ENCODE measurements around the gene CUL9.

CUL9 gene

DNA sequence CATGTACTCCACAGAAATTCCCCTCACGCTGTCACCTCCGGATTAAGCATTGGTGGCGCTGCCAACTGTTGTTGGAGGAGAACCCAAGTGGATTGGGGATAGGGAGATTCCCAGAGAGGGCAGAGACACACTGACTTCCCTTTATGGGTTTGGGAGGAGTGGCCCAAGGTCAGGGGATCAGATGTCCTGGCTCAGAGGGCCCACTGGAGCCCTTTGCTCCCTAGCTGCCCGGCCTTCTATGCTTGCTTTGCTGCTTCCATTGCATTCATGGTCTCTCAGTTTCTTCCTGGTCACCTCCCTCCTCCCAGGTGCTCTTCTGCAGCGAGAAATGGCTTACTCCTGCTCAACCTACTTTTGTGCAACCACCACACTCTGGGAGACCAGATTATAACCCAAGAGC is 14.3 kb downstream of the CUL9 start:
- no peak for DNase-seq (ENCODE audit: low read depth in 3 of 3)

DNA sequence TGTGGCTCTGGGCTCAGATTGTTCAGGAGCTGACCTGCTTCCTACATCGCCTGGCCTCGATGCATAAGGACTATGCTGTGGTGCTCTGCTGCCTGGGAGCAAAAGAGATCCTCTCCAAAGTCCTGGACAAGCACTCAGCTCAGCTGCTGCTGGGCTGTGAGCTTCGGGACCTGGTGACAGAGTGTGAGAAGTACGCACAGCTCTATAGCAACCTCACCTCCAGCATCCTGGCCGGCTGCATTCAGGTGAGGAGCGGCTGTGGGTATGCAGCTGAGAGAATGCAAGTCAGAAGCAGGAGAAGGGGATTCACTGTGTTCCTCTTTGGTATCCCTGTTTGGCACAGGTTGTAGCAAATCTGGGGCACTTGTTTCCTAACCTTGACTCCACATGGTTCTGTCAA is 17.9 kb downstream of the CUL9 start:
- DNase-seq (ENCODE audit: low read depth in 3 of 3) = no peak

DNA sequence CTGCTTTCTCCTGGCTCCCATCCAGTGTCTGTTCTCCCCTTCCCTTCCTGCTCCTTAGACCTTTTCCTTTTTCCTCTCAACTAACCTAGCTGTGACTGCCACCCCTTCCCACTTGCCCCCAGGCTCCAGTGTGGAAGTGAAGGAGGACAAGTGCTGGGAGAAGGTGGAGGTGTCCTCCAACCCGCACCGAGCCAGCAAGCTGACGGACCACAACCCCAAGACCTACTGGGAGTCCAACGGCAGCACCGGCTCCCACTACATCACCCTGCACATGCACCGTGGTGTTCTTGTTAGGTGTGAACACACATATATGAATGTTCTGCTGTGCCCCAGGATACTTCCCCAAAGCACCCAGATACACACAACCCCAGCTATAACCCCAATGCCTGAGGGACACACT is 18.5 kb downstream of the CUL9 start:
- DNase-seq (ENCODE audit: low read depth in 3 of 3) = no peak

DNA sequence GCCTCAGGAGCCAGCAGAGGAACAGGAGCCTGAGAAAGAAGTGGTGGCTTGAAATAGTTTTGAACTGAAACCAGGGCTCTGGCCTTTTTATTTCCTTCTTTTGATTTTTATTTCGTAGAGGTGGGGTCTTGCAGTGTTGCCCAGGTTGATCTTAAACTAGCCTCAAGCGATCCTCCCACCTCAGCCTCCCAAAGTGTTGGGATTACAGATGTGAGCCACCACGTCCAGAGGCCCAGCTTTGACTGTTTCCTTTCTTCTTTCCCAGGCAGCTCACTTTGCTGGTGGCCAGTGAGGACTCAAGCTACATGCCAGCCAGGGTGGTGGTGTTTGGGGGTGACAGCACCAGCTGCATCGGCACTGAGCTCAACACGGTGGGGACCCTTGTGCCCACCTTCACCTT is 20.5 kb downstream of the CUL9 start:
- no peak for DNase-seq (ENCODE audit: low read depth in 3 of 3)

DNA sequence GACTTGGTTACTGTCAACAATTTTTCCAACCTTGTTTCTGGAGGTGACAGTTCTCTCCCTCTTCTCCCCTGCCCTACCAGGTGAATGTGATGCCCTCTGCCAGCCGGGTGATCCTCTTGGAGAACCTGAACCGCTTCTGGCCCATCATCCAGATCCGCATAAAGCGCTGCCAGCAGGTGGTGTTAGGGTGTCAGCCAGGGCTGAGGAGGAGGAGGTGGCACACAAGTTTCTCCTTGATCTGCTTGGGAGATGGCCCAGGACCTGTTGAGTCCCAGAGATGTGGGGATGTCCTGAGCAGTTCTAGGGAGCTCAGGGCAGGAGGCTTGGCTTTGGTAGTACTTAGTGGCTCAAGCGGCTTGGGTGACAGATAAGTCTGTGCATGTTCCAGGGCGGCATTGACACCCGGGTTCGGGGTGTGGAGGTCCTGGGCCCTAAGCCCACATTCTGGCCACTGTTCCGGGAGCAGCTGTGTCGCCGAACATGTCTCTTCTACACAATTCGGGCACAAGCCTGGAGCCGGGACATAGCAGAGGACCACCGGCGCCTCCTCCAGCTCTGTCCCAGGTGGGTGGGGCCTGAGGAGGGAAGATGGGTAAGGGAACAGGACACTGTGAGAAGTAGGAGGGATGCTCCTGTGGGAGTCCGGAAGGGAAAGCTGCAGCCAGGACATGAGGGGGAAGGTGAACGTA is 21.2 kb downstream of the CUL9 start:
- DNase-seq (ENCODE audit: low read depth in 3 of 3) = no peak

DNA sequence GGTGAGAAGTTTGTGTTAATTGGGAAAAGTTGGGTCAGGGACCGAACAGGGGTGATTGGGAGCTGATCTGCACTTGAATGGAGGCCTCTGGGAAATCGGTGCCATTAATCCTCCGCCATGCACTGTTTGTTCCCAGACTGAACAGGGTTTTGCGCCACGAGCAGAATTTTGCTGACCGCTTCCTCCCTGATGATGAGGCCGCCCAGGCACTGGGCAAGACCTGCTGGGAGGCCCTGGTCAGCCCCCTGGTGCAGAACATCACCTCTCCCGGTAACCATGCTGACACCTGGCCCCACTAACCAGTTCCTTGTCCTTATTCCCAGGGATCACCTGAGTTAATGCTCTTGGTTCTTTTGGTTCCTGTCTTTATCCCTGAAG is 21.7 kb downstream of the CUL9 start:
- no peak for DNase-seq (ENCODE audit: low read depth in 3 of 3)

DNA sequence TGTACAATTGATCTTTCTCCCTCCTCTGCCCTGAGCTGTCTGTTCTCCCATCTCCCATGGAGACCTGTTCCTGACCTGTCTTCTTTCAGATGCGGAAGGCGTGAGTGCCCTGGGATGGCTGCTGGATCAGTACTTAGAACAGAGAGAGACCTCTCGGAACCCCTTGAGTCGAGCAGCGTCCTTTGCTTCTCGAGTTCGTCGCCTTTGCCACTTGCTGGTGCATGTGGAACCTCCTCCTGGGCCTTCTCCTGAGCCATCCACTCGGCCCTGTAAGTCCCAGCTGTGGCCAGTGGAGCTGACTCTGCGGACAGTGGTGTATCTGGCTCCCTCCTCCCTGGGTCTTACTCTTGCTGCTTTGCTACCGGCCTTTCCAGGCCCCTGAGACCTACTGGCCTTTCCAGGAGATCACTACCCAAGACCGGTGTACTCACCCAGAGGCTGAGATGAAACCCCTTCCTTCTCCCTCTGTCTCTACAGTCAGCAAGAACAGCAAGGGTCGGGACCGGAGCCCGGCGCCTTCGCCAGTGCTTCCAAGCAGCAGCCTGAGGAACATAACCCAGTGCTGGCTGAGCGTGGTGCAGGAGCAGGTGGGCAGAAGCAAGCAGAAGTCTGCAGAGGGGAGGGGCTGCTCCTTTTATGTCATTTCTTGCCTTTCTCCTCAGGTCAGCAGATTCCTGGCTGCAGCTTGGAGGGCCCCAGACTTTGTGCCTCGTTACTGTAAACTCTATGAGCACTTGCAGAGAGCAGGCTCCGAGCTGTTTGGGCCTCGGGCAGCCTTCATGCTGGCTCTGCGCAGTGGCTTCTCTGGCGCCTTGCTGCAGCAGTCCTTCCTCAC is 22.5 kb downstream of the CUL9 start:
- no peak for DNase-seq (ENCODE audit: low read depth in 3 of 3)

DNA sequence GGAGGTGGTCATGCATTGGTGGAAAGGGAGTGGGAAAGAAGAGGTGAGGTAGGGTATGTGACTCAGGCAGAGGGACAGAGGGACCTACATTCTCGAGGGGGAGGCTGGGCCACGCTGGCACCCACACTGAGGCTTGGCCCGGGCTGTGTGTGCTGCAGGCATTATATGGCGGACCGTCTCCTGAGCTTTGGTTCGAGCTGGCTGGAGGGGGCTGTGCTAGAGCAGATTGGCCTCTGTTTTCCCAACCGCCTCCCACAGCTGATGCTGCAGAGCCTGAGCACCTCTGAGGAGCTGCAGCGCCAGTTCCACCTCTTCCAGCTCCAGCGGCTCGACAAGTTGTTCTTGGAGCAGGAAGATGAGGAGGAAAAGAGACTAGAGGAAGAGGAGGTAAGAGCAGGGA is 23.9 kb downstream of the CUL9 start:
- no peak for DNase-seq (ENCODE audit: low read depth in 3 of 3)

DNA sequence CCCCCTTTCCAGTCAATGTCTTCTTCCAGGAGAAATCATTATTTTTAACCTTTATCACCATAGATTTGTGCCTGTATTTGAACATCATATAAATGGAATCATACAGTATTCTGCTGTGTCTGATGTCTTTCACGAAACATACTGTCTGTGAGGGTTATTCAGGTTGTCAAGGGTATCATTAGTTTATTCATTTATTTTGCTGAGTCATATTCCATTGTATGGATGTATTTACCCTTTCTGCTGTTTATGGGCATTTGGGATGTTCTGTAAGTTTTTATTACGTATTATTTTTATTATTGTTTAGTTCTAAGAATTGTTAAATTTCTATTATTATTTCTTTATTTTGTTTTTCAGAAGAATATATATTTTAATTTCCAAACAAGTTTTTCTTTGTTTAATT is 25.3 kb downstream of the CUL9 start:
- DNase-seq (ENCODE audit: low read depth in 3 of 3) = no peak

DNA sequence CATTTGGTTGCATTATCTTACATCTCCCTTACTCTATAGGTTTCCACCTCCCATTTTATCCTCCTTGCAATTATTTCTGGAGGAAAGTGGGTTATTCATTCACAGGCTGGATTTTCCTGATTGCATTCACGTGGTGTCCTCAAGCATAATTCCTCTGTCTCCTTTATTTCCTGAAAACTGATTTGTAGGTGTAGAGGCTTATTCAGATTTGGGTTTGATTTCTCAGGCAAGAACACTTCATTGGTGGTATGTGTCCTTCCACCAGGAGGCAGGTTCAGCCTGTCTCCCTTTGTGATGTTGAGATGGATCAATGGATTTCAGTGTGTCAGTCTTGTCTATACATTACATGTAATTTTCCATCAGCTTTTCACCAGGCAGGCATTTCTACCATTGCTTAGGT is 30.0 kb downstream of the CUL9 start:
- DNase-seq (ENCODE audit: low read depth in 3 of 3) = no peak

DNA sequence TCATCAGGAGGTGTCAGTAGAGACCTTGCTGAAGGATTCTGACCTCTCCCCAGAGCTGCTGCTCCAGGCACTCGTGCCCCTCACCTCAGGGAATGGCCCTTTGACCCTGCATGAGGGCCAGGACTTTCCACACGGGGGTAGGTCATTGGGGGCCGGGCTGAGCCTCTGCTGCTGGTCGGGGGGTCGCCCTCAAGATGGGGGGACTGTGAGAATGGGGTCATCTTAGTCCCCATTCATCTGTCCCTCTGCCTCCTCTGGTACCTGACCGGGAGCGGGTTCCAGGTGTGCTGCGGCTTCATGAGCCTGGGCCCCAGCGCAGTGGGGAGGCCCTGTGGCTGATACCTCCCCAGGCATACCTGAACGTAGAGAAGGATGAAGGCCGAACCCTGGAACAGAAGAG is 31.4 kb downstream of the CUL9 start:
- DNase-seq (ENCODE audit: low read depth in 3 of 3) = no peak

DNA sequence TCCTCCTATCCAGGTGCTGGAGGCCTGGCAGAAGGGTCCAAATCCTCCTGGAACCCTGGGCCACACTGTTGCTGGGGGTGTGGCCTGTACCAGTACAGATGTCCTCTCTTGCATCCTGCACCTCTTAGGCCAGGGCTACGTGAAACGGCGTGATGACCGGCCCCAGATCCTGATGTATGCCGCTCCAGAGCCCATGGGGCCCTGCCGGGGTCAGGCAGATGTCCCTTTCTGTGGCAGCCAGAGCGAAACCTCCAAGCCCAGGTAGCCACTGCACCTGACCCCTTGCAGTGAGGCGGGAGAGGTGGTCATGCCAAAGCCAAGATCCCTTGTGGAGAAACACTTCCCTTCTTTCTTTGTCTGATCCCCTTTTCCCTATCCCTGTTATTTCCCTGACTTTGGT is 33.1 kb downstream of the CUL9 start:
- no peak for DNase-seq (ENCODE audit: low read depth in 3 of 3)

DNA sequence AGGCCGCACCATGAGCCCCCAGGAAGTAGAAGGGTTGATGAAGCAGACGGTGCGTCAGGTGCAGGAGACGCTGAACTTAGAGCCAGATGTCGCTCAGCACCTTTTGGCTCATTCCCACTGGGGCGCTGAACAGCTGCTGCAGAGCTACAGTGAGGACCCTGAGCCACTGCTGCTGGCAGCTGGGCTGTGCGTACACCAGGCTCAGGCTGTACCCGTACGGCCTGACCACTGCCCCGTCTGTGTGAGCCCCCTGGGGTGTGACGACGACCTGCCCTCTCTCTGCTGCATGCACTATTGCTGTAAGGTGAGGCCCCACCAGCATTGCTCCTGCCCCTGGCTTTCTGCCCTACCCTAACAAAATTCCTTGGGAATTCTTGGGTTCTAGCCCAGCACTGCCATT is 34.2 kb downstream of the CUL9 start:
- DNase-seq (ENCODE audit: low read depth in 3 of 3) = no peak

DNA sequence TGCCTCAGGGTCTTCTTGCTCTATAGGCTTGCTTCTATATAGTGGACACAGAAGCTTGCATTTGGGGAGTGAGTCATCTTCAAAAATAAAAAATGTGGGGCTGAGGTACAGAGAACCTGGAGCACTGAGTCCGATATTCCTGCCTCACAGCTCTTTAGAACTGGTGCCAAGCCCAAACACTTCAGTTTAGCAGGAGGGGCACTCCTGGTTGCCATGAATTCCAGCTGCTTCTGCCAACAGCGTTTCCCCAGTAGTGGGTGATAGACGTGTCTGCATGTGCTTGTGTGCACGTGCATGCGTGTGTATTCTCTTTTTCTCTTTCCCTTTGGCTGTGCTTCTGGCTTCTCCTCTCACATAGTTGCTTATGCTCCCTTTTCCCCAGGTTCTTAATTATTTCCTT is 35.4 kb downstream of the CUL9 start:
- DNase-seq (ENCODE audit: low read depth in 3 of 3) = no peak

DNA sequence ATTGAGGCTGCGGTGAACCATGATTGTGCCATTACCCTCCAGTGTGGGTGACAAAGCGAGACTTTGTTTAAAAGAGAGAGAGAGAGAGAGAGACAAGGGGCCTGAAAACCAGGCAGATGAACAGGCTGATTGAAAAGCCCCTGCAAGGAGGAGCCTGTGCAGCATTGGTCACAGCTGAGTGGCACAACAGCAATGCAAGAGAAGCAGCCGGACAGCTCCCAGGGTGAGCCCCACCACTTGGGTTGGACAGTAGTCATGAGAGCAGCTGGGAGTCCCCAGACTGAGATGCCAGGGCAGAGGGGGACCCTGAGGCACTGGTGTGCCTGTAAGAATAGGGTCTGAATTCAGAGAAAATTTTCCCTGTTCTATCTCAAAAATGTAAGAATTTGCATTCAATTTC is 37.1 kb downstream of the CUL9 start:
- no peak for DNase-seq (ENCODE audit: low read depth in 3 of 3)

DNA sequence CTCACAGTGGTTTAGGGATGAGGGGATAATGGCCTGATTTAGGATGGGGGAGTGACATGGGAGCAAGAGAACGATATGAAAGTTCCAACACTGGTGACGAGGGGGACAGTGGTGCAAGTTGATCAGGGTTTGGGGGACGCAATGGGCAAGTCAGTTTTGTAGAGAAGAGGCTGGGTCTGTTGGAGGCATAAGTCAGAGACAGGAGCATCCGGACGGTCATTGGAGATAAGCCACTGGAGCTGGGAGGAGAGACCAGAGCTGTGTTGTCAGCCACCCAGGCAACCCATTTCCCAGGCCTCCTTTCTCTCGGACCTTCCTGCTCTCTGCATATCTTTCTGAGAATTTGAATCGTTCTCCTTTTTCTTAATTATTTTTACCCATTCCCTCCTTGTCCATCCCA is 37.8 kb downstream of the CUL9 start:
- DNase-seq (ENCODE audit: low read depth in 3 of 3) = no peak

DNA sequence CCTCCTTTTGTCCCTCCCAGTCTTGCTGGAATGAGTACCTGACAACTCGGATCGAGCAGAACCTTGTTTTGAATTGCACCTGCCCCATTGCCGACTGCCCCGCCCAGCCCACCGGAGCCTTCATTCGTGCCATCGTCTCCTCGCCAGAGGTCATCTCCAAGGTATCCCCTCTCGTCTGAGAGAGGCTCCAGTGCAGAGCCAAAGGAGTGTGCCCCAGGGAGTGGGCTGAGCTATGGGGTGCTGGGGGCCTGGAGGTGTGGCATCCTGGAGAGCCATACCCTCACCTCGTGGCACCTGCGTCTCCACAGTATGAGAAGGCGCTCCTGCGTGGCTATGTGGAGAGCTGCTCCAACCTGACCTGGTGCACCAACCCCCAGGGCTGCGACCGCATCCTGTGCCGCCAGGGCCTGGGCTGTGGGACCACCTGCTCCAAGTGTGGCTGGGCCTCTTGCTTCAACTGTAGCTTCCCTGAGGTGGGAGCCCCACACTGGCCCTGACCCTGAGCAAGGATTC is 38.5 kb downstream of the CUL9 start:
- DNase-seq (ENCODE audit: low read depth in 3 of 3) = no peak

DNA sequence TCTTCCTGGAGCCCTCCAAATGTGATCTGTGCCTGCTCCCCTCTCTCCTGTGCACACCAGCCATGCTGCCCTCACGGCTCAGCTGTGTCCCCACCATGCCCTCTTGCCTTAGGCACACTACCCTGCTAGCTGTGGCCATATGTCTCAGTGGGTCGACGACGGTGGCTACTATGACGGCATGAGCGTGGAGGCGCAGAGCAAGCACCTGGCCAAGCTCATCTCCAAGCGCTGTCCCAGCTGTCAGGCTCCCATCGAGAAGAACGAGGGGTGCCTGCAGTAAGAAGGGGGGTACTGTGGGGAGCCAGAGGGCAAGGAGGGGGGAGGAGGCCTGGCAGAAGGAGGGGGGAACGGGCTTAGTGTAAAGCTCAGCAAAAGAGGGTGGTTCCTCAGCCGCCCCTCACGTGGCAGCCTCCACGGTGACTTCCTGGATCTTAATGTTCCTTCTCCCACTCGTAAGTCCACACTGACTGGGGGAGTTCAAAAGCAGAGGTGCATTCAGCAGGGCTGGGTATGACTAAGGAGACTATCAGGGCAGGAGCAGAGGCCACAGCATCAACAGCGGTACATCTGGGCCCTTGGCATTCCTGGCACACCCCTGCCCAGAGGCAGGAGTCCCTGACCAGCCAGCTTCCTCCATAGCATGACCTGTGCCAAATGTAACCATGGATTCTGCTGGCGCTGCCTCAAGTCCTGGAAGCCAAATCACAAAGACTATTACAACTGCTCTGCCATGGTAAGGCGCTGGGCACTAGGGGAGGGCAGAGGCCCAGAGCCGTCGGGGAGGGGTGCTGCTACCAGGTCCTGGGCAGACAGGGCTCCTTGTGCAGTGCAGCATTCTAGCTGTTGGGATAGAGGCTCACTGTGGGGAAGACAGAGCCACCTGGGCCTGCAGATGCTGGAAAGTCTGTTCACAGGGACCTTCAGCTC is 39.3 kb downstream of the CUL9 start:
- DNase-seq (ENCODE audit: low read depth in 3 of 3) = no peak

DNA sequence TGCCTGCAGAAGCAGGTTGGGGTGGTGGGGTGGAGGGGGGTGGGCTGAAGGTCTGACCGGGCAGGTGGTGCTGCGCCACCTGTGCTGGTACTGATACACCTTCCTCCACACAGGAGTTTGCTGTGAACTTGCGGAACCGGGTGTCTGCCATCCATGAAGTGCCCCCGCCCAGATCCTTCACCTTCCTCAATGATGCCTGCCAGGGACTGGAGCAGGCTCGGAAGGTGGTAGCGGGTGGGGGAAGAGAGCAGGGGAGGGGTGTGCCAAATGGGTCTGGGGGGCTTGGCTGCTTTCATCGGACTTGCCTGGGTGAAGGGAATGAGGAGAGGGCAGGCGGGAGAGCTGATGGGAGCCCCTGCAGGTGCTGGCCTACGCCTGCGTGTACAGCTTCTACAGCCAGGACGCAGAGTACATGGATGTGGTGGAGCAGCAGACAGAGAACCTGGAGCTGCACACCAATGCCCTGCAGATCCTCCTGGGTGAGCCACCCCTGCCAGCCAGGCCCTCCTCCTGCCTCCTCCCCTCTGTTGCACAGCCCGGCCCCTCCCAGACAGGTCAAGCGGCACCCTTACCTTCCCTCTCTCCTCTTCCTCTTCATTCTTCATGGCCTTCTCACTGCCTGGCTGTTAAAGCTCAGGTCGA is 40.5 kb downstream of the CUL9 start:
- no peak for DNase-seq (ENCODE audit: low read depth in 3 of 3)

DNA sequence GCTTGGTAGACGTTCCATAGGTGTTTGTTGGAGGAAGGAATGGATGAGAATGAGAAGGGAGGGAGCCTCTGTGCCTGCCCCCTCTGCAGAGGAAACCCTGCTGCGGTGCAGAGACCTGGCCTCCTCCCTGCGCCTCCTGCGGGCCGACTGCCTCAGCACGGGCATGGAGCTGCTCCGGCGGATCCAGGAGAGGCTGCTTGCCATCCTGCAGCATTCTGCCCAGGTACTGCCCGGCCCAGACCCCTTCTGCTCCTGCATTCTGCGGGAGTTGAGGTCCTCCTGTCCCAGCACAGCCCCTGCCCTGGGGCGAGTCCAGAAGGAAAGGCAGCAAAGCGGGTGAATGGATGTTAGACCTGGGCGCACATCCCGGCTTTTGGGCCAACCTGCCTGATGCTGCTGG is 41.2 kb downstream of the CUL9 start:
- DNase-seq (ENCODE audit: low read depth in 3 of 3) = no peak

DNA sequence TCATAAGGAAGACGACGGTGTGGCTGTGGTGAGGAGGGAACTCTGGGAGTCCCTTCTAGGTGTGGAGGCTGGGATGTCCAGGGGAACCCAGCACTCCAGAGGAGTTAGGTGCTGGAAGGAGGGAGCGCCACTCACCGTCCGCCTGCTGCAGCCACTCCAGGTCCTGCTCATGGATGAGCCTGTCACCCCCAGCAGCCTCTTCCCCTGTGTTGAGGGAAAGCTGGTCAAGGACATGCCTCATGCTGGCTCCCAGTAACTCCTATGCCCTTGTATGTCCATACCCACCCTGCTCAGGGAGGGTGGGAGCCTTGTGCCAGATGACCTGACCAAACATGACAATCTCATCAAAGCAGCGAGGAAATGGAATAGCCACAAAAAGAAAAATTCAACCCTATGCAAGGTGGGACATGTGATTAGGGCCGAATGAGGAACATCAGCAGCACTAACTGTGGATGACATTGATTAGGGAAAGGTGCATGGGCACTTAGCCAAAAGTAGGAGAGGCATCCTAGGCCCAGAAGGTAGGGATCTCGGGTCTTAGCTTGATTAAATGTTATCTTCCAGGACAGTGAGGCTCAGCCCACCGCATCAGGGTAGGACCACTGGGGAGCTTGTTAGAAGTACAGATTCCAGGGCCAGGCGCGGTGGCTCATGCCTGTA is 44.3 kb downstream of the CUL9 start:
- no peak for DNase-seq (ENCODE audit: low read depth in 3 of 3)
